WTC11 (cell line): ENCODE results near the gene LDLRAD3. TPM values are rescaled to one million over a fixed set of nuclear protein-coding genes. Genes with fewer than 3 reads are reported as not detected.

Experiments used
- ATAC-seq: fragments of 200-7000 bp; cut with Tn5 transposase; 2 replicates; pipeline ENCODE4 v1.10.0; 2021; ENCODE audit warnings: mild to moderate bottlenecking, moderate library complexity
- CTCF ChIA-PET: fragments of 300-600 bp; sonication (Branson Sonifier 250); formaldehyde crosslinking; loops from one replicate; lab custom pipeline; 2021; ENCODE audit warnings: antibody characterized with exemption; lab: Charles Lee
- POLR2A ChIA-PET: fragments of 350-600 bp; sonication (Branson Sonifier 250); formaldehyde crosslinking; loops from one replicate; lab custom pipeline; 2021; ENCODE audit warnings: antibody characterized with exemption; lab: Charles Lee
- DNase-seq: peaks from one replicate; pipeline ENCODE4 v3.0.0; 2021; ENCODE audit warnings: low spot score
- H3K27ac Mint-ChIP-seq: 2 replicates; pipeline ENCODE4 v1.8.0; 2021; ENCODE audit warnings: mixed read lengths
- H3K27me3 Mint-ChIP-seq: 2 replicates; pipeline ENCODE4 v1.8.0; 2021; ENCODE audit warnings: low read depth, mild to moderate bottlenecking, moderate library complexity, mixed read lengths
- H3K36me3 Mint-ChIP-seq: 2 replicates; pipeline ENCODE4 v1.8.0; 2021; ENCODE audit warnings: mixed read lengths
- H3K4me1 Mint-ChIP-seq: 2 replicates; pipeline ENCODE4 v1.8.0; 2022; ENCODE audit warnings: mixed read lengths
- H3K4me3 Mint-ChIP-seq: 2 replicates; pipeline ENCODE4 v1.8.0; 2021; ENCODE audit warnings: mild to moderate bottlenecking, moderate library complexity, mixed read lengths
- H3K9me3 Mint-ChIP-seq: 2 replicates; pipeline ENCODE4 v1.8.0; 2021; ENCODE audit warnings: mixed read lengths
- ATF2 ChIP-seq: sonication (generic); formaldehyde crosslinking; IDR thresholded peaks from 2 replicates; pipeline ENCODE4 v1.8.1; 2022; ENCODE audit warnings: low read depth, missing genetic modification reagents, borderline replicate concordance
- ATF3 ChIP-seq: sonication (generic); formaldehyde crosslinking; conservative IDR thresholded peaks from 2 replicates; pipeline ENCODE4 v1.8.1; 2022; ENCODE audit warnings: mild to moderate bottlenecking, missing genetic modification reagents
- CBFB ChIP-seq: sonication (generic); formaldehyde crosslinking; IDR thresholded peaks from 2 replicates; pipeline ENCODE4 v1.8.1; 2022; ENCODE audit warnings: mild to moderate bottlenecking, low read depth, missing genetic modification reagents
- CREM ChIP-seq: sonication (generic); formaldehyde crosslinking; IDR thresholded peaks from 2 replicates; pipeline ENCODE4 v1.8.1; 2022; ENCODE audit warnings: mild to moderate bottlenecking, missing genetic modification reagents, moderate library complexity
- ELF4 ChIP-seq: sonication (generic); formaldehyde crosslinking; IDR thresholded peaks from 2 replicates; pipeline ENCODE4 v1.8.1; 2022; ENCODE audit warnings: low read depth, mild to moderate bottlenecking, moderate library complexity, missing genetic modification reagents
- ESRRA ChIP-seq: sonication (generic); formaldehyde crosslinking; IDR thresholded peaks from 2 replicates; pipeline ENCODE4 v1.8.1; 2022; ENCODE audit warnings: mild to moderate bottlenecking, missing genetic modification reagents, borderline replicate concordance
- FOXP1 ChIP-seq: sonication (generic); formaldehyde crosslinking; IDR thresholded peaks from 2 replicates; pipeline ENCODE4 v1.8.0; 2022; ENCODE audit warnings: missing genetic modification reagents, mild to moderate bottlenecking, moderate library complexity, borderline replicate concordance
- IRF2 ChIP-seq: sonication (generic); formaldehyde crosslinking; IDR thresholded peaks from 2 replicates; pipeline ENCODE4 v1.8.0; 2022; ENCODE audit warnings: low read depth, missing genetic modification reagents, borderline replicate concordance
- NFE2L1 ChIP-seq: sonication (generic); formaldehyde crosslinking; IDR thresholded peaks from 2 replicates; pipeline ENCODE4 v1.8.1; 2023; ENCODE audit warnings: missing genetic modification reagents
- NR1H2 ChIP-seq: sonication (generic); formaldehyde crosslinking; IDR thresholded peaks from 2 replicates; pipeline ENCODE4 v1.9.0; 2021; ENCODE audit warnings: mild to moderate bottlenecking, moderate library complexity, missing genetic modification reagents
- NR3C1 ChIP-seq: sonication (generic); formaldehyde crosslinking; conservative IDR thresholded peaks from 2 replicates; pipeline ENCODE4 v1.8.1; 2023; ENCODE audit warnings: low read depth, mild to moderate bottlenecking, missing genetic modification reagents
- OVOL2 ChIP-seq: fragments of 250-450 bp; sonication (Bioruptor Pico); IDR thresholded peaks from 2 replicates; pipeline ENCODE4 v1.9.0; 2021; ENCODE audit warnings: mild to moderate bottlenecking, borderline replicate concordance
- RELA ChIP-seq: sonication (generic); formaldehyde crosslinking; IDR thresholded peaks from 2 replicates; pipeline ENCODE4 v1.8.1; 2022; ENCODE audit warnings: missing genetic modification reagents, mild to moderate bottlenecking, borderline replicate concordance
- ZNF138 ChIP-seq: sonication (generic); formaldehyde crosslinking; conservative IDR thresholded peaks from 2 replicates; pipeline ENCODE4 v1.8.1; 2022; ENCODE audit warnings: mild to moderate bottlenecking, moderate library complexity, missing genetic modification reagents
- ZNF416 ChIP-seq: fragments of 250-450 bp; sonication (Bioruptor Pico); IDR thresholded peaks from 2 replicates; pipeline ENCODE4 v1.9.0; 2021; ENCODE audit warnings: mild to moderate bottlenecking, inconsistent platforms
- total RNA-seq: library from RNA; stranded (reverse); gene quantifications from 3 replicates; pipeline ENCODE4 v1.2.3, GENCODE V29; 2021
- TF ChIP-seq, protein P1 (sequence below): sonication (generic); formaldehyde crosslinking; IDR thresholded peaks from 2 replicates; pipeline ENCODE4 v1.8.0; 2022; ENCODE audit warnings: mild to moderate bottlenecking, missing genetic modification reagents
- TF ChIP-seq, protein P2 (sequence below): sonication (generic); formaldehyde crosslinking; IDR thresholded peaks from 2 replicates; pipeline ENCODE4 v1.8.1; 2023; ENCODE audit warnings: mild to moderate bottlenecking, missing genetic modification reagents
- TF ChIP-seq, protein P3 (sequence below): fragments of 250-450 bp; sonication (Bioruptor Pico); IDR thresholded peaks from 2 replicates; pipeline ENCODE4 v1.9.0; 2021; ENCODE audit warnings: mild to moderate bottlenecking
- TF ChIP-seq, protein P4 (sequence below): sonication (generic); formaldehyde crosslinking; IDR thresholded peaks from 2 replicates; pipeline ENCODE4 v1.8.0; 2022; ENCODE audit warnings: missing genetic modification reagents

Gene LDLRAD3
- total RNA-seq, 1 experiment from 2014 or later = 14.5 TPM

GRCh38 chr11:35997902-35998520 lies 54.1 kb downstream of the LDLRAD3 start:
- DNase-seq (no peak), ATAC-seq (0 out of 2 replicates have a peak, but pooled peaks have one; percentile 21)
- H3K27me3 Mint-ChIP-seq = no peaks in the 10 kb centered on the region
- H3K27ac Mint-ChIP-seq = no peak overlapping the region
- peaks cover 16% of the 10 kb centered on the region for H3K9me3 Mint-ChIP-seq
- CTCF ChIA-PET = interaction anchor here (1.8 kb wide), 1 partner anchor 176 kb away, joined by 11 read pairs; no protein-coding TSS in a partner anchor
- H3K4me1 Mint-ChIP-seq = peaks cover 59% of the 10 kb centered on the region
- POLR2A ChIA-PET = no interaction called here
- no peak overlapping the region for H3K4me3 Mint-ChIP-seq
- no peak for TF ChIP-seq ATF2 (CRISPR knock-in tag)
- no peak for TF ChIP-seq ESRRA
- TF ChIP-seq, protein P1, sequence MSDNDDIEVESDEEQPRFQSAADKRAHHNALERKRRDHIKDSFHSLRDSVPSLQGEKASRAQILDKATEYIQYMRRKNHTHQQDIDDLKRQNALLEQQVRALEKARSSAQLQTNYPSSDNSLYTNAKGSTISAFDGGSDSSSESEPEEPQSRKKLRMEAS = no peak
- TF ChIP-seq, protein P2, sequence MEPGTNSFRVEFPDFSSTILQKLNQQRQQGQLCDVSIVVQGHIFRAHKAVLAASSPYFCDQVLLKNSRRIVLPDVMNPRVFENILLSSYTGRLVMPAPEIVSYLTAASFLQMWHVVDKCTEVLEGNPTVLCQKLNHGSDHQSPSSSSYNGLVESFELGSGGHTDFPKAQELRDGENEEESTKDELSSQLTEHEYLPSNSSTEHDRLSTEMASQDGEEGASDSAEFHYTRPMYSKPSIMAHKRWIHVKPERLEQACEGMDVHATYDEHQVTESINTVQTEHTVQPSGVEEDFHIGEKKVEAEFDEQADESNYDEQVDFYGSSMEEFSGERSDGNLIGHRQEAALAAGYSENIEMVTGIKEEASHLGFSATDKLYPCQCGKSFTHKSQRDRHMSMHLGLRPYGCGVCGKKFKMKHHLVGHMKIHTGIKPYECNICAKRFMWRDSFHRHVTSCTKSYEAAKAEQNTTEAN (CRISPR knock-in tag) = no peak
- no peak for TF ChIP-seq CBFB (CRISPR knock-in tag)
- no peak for TF ChIP-seq ATF3
- TF ChIP-seq, protein P3, sequence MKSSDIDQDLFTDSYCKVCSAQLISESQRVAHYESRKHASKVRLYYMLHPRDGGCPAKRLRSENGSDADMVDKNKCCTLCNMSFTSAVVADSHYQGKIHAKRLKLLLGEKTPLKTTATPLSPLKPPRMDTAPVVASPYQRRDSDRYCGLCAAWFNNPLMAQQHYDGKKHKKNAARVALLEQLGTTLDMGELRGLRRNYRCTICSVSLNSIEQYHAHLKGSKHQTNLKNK (CRISPR knock-in tag) = no peak
- TF ChIP-seq, protein P4, sequence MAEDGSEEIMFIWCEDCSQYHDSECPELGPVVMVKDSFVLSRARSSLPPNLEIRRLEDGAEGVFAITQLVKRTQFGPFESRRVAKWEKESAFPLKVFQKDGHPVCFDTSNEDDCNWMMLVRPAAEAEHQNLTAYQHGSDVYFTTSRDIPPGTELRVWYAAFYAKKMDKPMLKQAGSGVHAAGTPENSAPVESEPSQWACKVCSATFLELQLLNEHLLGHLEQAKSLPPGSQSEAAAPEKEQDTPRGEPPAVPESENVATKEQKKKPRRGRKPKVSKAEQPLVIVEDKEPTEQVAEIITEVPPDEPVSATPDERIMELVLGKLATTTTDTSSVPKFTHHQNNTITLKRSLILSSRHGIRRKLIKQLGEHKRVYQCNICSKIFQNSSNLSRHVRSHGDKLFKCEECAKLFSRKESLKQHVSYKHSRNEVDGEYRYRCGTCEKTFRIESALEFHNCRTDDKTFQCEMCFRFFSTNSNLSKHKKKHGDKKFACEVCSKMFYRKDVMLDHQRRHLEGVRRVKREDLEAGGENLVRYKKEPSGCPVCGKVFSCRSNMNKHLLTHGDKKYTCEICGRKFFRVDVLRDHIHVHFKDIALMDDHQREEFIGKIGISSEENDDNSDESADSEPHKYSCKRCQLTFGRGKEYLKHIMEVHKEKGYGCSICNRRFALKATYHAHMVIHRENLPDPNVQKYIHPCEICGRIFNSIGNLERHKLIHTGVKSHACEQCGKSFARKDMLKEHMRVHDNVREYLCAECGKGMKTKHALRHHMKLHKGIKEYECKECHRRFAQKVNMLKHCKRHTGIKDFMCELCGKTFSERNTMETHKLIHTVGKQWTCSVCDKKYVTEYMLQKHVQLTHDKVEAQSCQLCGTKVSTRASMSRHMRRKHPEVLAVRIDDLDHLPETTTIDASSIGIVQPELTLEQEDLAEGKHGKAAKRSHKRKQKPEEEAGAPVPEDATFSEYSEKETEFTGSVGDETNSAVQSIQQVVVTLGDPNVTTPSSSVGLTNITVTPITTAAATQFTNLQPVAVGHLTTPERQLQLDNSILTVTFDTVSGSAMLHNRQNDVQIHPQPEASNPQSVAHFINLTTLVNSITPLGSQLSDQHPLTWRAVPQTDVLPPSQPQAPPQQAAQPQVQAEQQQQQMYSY (CRISPR knock-in tag) = no peak
- no peak for TF ChIP-seq FOXP1 (CRISPR knock-in tag)
- TF ChIP-seq ZNF138 (CRISPR knock-in tag) = no peak
- TF ChIP-seq IRF2 (CRISPR knock-in tag) = no peak
- TF ChIP-seq NR1H2 (CRISPR knock-in tag) = no peak
- TF ChIP-seq CREM (CRISPR knock-in tag) = no peak
- TF ChIP-seq ZNF416 = no peak
- no peak for TF ChIP-seq NR3C1 (CRISPR knock-in tag)
- TF ChIP-seq NFE2L1 (CRISPR knock-in tag) = no peak
- no peak for TF ChIP-seq ELF4 (CRISPR knock-in tag)
- no peak for TF ChIP-seq RELA (CRISPR knock-in tag)
- TF ChIP-seq OVOL2 (CRISPR knock-in tag) = no peak
- peaks cover 15% of the 10 kb centered on the region for H3K36me3 Mint-ChIP-seq
